OCI-LY3 (cell line): ENCODE results near the gene TRNT1.

Source experiments
- H2AFZ ChIP-seq: fragments of 200-600, 300-600 bp; shearing (Covaris generic); 2 replicates; pipeline ENCODE4 v1.6.0; 2014; ENCODE audit warnings: antibody characterized with exemption, low read depth, low read length
- H3K27ac ChIP-seq: fragments of 200-600, 300-600 bp; sonication (generic); 2 replicates; pipeline ENCODE4 v1.5.1; 2014; ENCODE audit warnings: mild to moderate bottlenecking, low read length, moderate library complexity, mixed read lengths
- H3K27me3 ChIP-seq: fragments of 200-600, 300-600 bp; sonication (generic); 2 replicates; pipeline ENCODE4 v1.6.1; 2014; ENCODE audit warnings: low read depth, low read length, mixed read lengths
- H3K36me3 ChIP-seq: fragments of 200-600, 300-600 bp; sonication (generic); replicated peaks from 2 replicates; pipeline ENCODE3; 2014; ENCODE audit warnings: low read depth, low read length, mixed read lengths
- H3K4me1 ChIP-seq: fragments of 300-600, 200-600 bp; sonication (generic); 2 replicates; pipeline ENCODE4 v1.6.1; 2014; ENCODE audit warnings: low read length, mixed read lengths
- H3K4me2 ChIP-seq: fragments of 200-600, 300-600 bp; sonication (generic); 2 replicates; pipeline ENCODE4 v1.6.1; 2014; ENCODE audit warnings: low read length, mixed read lengths
- H3K4me3 ChIP-seq: fragments of 300-600, 200-600 bp; sonication (generic); 2 replicates; pipeline ENCODE4 v1.5.1; 2014; ENCODE audit warnings: antibody characterized with exemption, mild to moderate bottlenecking, low read length, moderate library complexity
- H3K79me2 ChIP-seq: fragments of 300-600, 200-600 bp; shearing (Covaris generic); 2 replicates; pipeline ENCODE4 v1.6.1; 2014; ENCODE audit warnings: mild to moderate bottlenecking, low read length, mixed read lengths
- H3K9ac ChIP-seq: fragments of 300-600, 200-600 bp; shearing (Covaris generic); 2 replicates; pipeline ENCODE4 v1.6.0; 2014; ENCODE audit warnings: mild to moderate bottlenecking, low read length, moderate library complexity
- H3K9me3 ChIP-seq: fragments of 200-600, 300-600 bp; shearing (Covaris generic); 2 replicates; pipeline ENCODE4 v1.6.1; 2014; ENCODE audit warnings: low read length, mixed read lengths; ENCODE audit not compliant: insufficient read depth
- H4K20me1 ChIP-seq: fragments of 200-600, 300-600 bp; sonication (generic); 2 replicates; pipeline ENCODE4 v1.6.1; 2016; ENCODE audit warnings: low read length, mixed read lengths; ENCODE audit not compliant: insufficient read depth
- EZH2phosphoT487 ChIP-seq: fragments of 200-600 bp; shearing (Covaris generic); IDR thresholded peaks from 2 replicates; pipeline ENCODE4 v1.6.1; 2018; ENCODE audit warnings: antibody characterized with exemption, mixed run types, low read depth
- TF ChIP-seq, protein P1 (sequence below): fragments of 200-600, 300-600 bp; sonication (generic); IDR thresholded peaks from 2 replicates; pipeline ENCODE4 v1.5.1; 2014; ENCODE audit warnings: antibody characterized with exemption, low read length, low read depth

TRNT1 gene

DNA sequence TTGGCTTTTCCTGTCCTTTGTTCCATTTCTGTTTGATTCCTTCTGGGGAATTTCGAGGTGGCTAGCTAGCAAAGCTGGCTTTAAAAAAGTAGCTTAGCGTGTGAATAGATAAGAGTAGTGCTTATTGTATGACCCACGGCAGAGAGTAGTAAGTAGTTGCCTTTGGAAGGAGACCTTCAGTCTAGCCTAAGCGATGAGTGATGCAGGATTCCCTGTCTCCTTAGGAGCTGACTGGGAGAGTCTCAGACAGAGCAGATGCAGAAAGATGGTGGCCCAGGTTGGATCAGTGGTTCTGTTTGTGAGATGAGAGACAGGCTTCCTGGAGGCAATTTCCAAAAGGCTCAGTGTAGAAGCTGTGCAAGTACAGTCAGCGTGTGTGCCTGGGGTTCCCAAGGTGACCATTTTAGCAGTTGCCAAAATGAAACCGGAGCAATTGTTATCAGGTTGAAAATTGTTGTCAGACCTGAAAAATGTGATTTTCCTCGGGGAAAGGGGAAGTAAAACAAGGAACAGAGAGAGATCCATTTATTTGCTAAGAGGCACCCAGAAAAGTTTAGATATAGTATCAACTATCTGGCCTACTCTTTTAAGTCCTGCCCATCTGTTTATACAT, 15.9 kb upstream of the TRNT1 start:
- no peaks in the 10 kb centered on the region for H4K20me1 ChIP-seq
- peak overlapping the region; percentile 13; the same call in 1 of the 2 replicates for H3K4me3 ChIP-seq
- TF ChIP-seq EZH2phosphoT487 = no peak
- TF ChIP-seq, protein P1, sequence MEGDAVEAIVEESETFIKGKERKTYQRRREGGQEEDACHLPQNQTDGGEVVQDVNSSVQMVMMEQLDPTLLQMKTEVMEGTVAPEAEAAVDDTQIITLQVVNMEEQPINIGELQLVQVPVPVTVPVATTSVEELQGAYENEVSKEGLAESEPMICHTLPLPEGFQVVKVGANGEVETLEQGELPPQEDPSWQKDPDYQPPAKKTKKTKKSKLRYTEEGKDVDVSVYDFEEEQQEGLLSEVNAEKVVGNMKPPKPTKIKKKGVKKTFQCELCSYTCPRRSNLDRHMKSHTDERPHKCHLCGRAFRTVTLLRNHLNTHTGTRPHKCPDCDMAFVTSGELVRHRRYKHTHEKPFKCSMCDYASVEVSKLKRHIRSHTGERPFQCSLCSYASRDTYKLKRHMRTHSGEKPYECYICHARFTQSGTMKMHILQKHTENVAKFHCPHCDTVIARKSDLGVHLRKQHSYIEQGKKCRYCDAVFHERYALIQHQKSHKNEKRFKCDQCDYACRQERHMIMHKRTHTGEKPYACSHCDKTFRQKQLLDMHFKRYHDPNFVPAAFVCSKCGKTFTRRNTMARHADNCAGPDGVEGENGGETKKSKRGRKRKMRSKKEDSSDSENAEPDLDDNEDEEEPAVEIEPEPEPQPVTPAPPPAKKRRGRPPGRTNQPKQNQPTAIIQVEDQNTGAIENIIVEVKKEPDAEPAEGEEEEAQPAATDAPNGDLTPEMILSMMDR = no peak
- H2AFZ ChIP-seq = peak overlapping the region; percentile 97
- peak overlapping the region; percentile 15; the same call in 1 of the 2 replicates for H3K9ac ChIP-seq
- H3K9me3 ChIP-seq = 0 out of 2 replicates have a peak, but pooled peaks cover 6% of the 10 kb centered on the region
- H3K4me2 ChIP-seq = peak overlapping the region; percentile 82
- H3K27ac ChIP-seq = peak overlapping the region; percentile 18
- no peaks in the 10 kb centered on the region for H3K27me3 ChIP-seq
- H3K79me2 ChIP-seq = no peaks in the 10 kb centered on the region
- H3K4me1 ChIP-seq = peaks cover 47% of the 10 kb centered on the region
- H3K36me3 ChIP-seq = no peaks in the 10 kb centered on the region

DNA sequence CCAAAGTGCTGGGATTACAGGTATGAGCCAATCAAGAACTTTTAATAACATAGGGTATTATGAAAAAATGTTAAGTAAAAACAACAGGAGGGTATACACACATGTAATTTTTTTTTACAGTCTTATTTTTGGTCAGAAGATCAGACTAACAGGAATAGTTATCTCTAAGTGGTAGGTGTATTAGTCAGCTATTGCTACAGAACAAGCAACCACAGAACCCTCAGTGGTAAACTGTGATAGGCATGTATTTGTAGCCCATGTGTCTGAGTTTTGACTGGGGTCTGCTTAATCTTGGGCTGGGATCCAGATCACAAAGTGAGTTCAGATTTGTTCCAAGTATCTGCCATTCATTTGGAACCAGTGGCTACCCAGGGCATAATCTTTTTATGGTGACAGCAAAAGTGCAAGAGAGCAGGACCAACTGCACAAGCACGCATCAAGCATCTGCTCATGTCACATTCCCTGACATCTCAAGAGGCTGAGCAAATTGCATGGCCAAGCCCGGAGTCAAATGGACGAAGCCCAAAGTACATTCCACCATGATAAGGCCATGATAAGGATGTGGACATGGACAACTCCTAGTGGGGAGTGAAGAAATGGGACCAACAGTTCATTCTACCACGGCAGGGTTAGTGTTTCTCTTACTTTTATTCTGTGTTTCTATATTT, 13.6 kb upstream of the TRNT1 start:
- no peaks in the 10 kb centered on the region for H3K36me3 ChIP-seq
- no peaks in the 10 kb centered on the region for H4K20me1 ChIP-seq
- H3K27me3 ChIP-seq = no peaks in the 10 kb centered on the region
- H3K9me3 ChIP-seq = 0 out of 2 replicates have a peak, but pooled peaks cover 6% of the 10 kb centered on the region
- no peak overlapping the region for H3K4me2 ChIP-seq
- H3K79me2 ChIP-seq = no peaks in the 10 kb centered on the region
- no peak overlapping the region for H3K9ac ChIP-seq
- TF ChIP-seq EZH2phosphoT487 = no peak
- TF ChIP-seq, protein P1 = no peak
- H2AFZ ChIP-seq = no peak overlapping the region
- no peak overlapping the region for H3K27ac ChIP-seq
- H3K4me1 ChIP-seq = peaks cover 44% of the 10 kb centered on the region
- no peak overlapping the region for H3K4me3 ChIP-seq

DNA sequence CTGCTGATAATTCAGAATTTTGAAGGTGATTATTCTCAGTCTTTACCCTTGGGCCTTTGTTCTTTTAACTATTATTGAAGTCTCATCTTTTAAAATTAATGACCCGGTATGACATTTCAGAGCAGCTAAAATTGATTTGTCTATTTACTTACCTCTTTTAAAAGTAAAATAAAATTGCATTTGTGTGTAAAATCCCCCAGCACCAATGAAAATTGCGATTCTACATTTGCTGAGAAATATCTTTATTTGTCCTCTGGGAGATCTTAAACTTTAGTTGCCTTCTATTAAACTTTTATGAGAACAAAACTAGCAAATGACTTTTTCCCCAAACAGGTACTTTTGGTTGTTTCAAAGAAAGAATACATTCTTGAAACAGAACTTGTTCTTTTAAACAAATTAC, 9.1 kb upstream of the TRNT1 start:
- peaks cover 19% of the 10 kb centered on the region for H3K4me1 ChIP-seq
- 0 out of 2 replicates have a peak, but pooled peaks cover 6% of the 10 kb centered on the region for H3K9me3 ChIP-seq
- H2AFZ ChIP-seq = no peak overlapping the region
- H3K9ac ChIP-seq = no peak overlapping the region
- no peaks in the 10 kb centered on the region for H4K20me1 ChIP-seq
- no peak overlapping the region for H3K4me3 ChIP-seq
- H3K79me2 ChIP-seq = no peaks in the 10 kb centered on the region
- H3K36me3 ChIP-seq = no peaks in the 10 kb centered on the region
- TF ChIP-seq, protein P1 = no peak
- no peak for TF ChIP-seq EZH2phosphoT487
- H3K27me3 ChIP-seq = no peaks in the 10 kb centered on the region
- no peak overlapping the region for H3K4me2 ChIP-seq
- no peak overlapping the region for H3K27ac ChIP-seq

DNA sequence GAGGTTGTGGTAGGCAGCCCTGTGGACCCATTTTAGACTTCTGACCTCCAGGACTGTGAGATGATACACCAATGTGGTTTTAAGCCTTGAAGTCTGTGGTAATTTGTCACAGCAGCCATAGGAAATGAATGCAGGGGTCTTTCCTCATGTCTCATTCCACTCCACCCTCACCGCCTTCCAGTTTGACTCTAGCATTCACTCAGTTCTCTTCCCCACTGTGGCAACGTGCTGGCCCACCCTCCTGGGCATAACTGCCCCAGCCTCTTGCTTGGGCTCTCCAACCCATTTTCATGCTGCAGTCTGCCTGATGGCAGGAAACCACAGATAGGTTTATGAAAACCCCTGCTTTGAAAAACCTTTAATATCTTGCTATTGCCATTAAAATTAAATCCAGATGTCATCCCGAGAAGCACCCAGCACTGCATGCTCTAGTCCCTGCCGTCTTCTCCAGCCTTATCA, 7.3 kb upstream of the TRNT1 start:
- H3K79me2 ChIP-seq = no peaks in the 10 kb centered on the region
- no peaks in the 10 kb centered on the region for H4K20me1 ChIP-seq
- H3K27ac ChIP-seq = no peak overlapping the region
- no peak overlapping the region for H3K4me2 ChIP-seq
- TF ChIP-seq, protein P1 = no peak
- TF ChIP-seq EZH2phosphoT487 = no peak
- no peak overlapping the region for H3K9ac ChIP-seq
- no peak overlapping the region for H2AFZ ChIP-seq
- H3K4me1 ChIP-seq = peaks cover 18% of the 10 kb centered on the region
- no peak overlapping the region for H3K4me3 ChIP-seq
- no peaks in the 10 kb centered on the region for H3K27me3 ChIP-seq
- H3K9me3 ChIP-seq = 0 out of 2 replicates have a peak, but pooled peaks cover 6% of the 10 kb centered on the region
- no peaks in the 10 kb centered on the region for H3K36me3 ChIP-seq
